Measurements from ENCODE around the gene SEPTIN10. TPM values are rescaled to one million over a fixed set of nuclear protein-coding genes. Genes with fewer than 3 reads are reported as not detected.

Gene SEPTIN10
- total and polyA plus RNA-seq, 9 donors = 48.9 to 93.8 (median 74.8) TPM

DNA sequence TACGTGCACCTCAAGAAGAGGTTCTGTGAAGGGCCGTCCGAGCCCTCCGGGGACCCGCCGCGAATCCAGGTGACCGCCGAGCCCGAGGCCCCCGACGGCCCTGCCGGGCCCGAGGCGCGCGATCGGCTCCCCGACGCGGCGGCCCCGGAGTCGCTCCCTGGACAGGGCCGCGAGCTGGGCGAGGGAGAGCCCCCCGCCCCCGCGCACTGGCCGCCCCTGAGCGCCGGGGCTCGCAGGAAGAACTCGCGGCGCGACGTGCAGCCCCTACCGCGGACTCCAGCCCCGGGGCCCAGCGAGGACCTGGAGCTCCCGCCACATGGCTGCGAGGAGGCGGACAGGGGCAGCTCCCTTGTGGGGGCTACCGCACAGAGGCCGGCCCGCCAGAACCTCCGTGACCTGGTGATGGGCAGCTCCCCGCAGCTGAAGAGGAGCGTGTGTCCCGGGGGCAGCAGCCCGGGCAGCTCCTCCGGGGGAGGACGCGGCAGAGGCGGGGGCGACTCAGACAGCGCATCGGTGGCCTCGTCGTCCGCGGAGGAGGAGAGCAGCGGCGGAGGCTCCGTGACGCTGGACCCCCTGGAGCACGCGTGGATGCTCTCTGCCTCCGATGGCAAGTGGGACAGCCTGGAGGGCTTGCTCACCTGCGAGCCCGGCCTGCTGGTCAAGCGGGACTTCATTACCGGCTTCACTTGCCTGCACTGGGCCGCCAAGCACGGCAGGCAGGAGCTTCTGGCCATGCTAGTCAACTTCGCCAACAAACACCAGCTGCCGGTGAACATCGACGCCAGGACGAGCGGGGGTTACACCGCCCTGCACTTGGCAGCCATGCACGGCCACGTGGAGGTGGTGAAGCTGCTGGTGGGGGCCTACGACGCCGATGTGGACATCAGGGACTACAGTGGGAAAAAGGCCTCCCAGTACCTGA is 1.2 kb upstream of the SEPTIN10 start:
- peak overlapping the region; percentile 85 for H3K4me3 ChIP-seq
- WGBS, 3 donors = 7 to 14% (median 12%) methylated on average over 43 to 90 of the region's 90 CpGs
- H3K4me1 ChIP-seq (ENCODE audit: insufficient read depth) = peaks cover 16% of the 10 kb centered on the region
- no peak for TF ChIP-seq EP300 (IDR thresholded peaks at IDR 0.05)
- TF ChIP-seq, protein P1, sequence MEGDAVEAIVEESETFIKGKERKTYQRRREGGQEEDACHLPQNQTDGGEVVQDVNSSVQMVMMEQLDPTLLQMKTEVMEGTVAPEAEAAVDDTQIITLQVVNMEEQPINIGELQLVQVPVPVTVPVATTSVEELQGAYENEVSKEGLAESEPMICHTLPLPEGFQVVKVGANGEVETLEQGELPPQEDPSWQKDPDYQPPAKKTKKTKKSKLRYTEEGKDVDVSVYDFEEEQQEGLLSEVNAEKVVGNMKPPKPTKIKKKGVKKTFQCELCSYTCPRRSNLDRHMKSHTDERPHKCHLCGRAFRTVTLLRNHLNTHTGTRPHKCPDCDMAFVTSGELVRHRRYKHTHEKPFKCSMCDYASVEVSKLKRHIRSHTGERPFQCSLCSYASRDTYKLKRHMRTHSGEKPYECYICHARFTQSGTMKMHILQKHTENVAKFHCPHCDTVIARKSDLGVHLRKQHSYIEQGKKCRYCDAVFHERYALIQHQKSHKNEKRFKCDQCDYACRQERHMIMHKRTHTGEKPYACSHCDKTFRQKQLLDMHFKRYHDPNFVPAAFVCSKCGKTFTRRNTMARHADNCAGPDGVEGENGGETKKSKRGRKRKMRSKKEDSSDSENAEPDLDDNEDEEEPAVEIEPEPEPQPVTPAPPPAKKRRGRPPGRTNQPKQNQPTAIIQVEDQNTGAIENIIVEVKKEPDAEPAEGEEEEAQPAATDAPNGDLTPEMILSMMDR (IDR thresholded peaks at IDR 0.05) = no peak
- no peak for TF ChIP-seq POLR2A (IDR thresholded peaks at IDR 0.05)
- H3K27ac ChIP-seq = peak overlapping the region in 1 of 2 donors; percentile 98
- intact Hi-C loops (cut with DNase I) = loop anchor here in 2 of 4 donors (10.0 kb wide), 1 partner anchor 80 kb away; no protein-coding TSS in a partner anchor
- H3K36me3 ChIP-seq = no peaks in the 10 kb centered on the region
- DNase-seq = peak; percentile 27 to 61 (median 56)
- no peaks in the 10 kb centered on the region for H3K9me3 ChIP-seq
- H3K27me3 ChIP-seq = no peaks in the 10 kb centered on the region

DNA sequence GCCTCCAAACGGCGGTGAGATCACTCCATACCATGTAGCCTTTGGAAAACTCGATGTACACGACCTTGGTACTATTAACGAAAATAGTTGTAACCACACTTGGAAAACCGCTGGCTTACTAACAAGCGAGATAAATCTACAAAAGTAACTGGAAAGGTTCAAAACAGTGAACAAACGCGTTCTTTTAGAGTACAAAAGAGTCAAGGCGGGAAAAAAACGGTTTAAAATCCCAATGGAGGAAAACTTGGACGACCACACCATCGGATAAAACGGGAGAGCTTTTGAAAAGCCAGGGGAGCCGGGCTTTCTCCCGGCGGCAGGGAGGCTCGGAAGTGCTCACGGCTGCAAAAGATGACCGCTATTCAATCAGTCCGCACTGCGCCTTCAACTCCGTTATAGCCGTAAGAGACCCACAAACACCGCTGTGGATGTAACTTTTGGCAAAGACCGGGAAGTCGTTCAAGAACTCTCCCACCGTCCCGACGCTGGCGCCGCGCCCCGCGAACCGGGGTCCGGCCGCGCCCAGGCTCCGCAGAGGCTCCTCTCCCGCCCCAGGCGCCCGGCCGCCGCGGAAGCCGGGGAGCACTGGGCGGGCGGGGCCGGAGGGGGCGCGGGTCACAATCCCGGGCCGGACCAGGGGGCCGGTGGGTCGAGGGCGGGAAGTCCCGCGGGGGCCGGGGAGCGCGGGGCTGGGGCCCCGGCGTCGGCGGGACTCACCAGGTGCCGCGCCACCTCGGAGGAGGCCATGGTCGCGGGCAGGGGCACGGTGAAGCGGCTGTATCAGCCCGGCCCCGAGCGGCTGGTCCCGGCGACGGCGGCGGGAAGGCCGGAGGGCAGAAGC is 465 bp downstream of the SEPTIN10 start:
- H3K36me3 ChIP-seq = no peaks in the 10 kb centered on the region
- intact Hi-C loops (cut with DNase I) = loop anchor here in 2 of 4 donors (10.0 kb wide), 1 partner anchor 82 kb away; no protein-coding TSS in a partner anchor
- peaks cover 18% of the 10 kb centered on the region for H3K4me1 ChIP-seq (ENCODE audit: insufficient read depth)
- peak overlapping the region; percentile 85 for H3K4me3 ChIP-seq
- no peaks in the 10 kb centered on the region for H3K9me3 ChIP-seq
- TF ChIP-seq EP300 (IDR thresholded peaks at IDR 0.05) (no peak), POLR2A (IDR thresholded peaks at IDR 0.05) (no peak)
- TF ChIP-seq, protein P1 (IDR thresholded peaks at IDR 0.05) = no peak
- WGBS, 3 donors = 1% methylated on average over 31 to 82 of the region's 82 CpGs
- DNase-seq = peak; percentile 63 to 83 (median 80)
- peak overlapping the region; percentile 98 to 99 for H3K27ac ChIP-seq
- H3K27me3 ChIP-seq = no peaks in the 10 kb centered on the region

DNA sequence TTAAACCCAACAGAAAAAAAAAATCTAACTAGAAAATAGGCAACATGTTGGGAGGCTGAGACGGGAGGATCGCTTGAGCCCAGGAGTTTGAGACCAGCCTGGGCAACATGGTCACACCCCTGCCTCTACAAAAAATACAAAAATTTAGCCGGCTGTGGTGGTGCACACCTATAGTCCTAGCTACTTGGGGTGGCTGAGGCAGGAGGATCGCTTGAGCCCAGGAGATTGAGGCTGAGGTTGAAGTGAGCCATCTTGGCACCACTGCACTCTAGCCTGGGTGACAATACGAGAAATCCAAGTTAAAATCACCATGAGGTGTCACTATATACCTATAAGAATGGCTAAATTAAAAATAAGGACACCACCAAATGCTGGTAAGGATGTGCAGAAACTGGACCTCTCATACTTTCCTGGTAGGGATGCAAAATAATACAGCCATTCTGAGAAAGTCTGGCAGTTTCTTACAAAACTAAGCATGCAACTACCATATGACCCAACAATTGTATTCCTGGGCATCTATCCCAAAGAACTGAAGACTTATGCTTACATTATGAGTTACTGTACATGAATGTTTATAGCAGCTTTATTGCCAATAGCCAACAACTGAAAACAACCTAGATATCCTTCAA is 2.2 kb downstream of the SEPTIN10 start:
- no peak for TF ChIP-seq EP300 (IDR thresholded peaks at IDR 0.05)
- TF ChIP-seq POLR2A (IDR thresholded peaks at IDR 0.05) = no peak
- Histone ChIP-seq H3K27me3 (no peaks in the 10 kb centered on the region), H3K4me3 (no peak overlapping the region), H3K4me1 (ENCODE audit: insufficient read depth) (peaks cover 18% of the 10 kb centered on the region), H3K9me3 (no peaks in the 10 kb centered on the region), H3K27ac (no peak overlapping the region), H3K36me3 (no peaks in the 10 kb centered on the region)
- intact Hi-C loops (cut with DNase I) = loop anchor here in 2 of 4 donors (10.0 kb wide), 1 partner anchor 83 kb away; no protein-coding TSS in a partner anchor
- DNase-seq = no peak
- WGBS, 3 donors = 87 to 90% (median 90%) methylated on average over 5 of the region's 5 CpGs

DNA sequence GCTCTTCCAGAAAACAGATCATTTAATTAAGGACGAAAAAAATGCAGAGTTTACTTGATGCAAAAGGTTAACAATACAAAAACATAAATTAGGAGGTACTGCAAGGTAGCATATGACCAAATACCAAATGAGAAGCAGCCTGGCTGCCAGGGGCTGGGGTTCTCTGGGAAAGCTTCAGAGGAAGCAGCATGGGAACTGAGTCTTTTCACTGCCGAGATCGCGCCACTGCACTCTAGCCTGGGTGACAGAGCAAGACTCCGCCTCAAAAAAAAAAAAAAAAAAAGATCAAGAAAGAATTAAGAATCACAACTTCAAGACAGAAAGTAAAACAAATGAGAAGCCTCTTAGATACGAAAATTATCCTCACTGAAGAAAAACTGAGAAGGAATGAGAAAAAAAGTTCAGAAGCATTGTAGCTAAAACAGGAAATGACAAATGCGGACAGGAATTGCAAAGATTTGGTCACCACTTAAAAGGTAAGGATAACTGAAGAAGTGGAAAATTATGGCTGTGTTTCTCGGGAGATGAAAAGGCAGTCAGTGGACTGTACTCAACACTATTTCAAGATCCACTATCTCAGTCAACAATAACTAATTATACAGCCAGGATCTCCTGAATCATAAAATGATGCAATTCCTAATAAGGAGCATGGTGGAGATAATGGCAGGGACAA is 4.3 kb downstream of the SEPTIN10 start:
- Histone ChIP-seq H3K4me3 (no peak overlapping the region), H3K27me3 (no peaks in the 10 kb centered on the region), H3K36me3 (no peaks in the 10 kb centered on the region), H3K27ac (no peak overlapping the region), H3K4me1 (ENCODE audit: insufficient read depth) (peaks cover 10% of the 10 kb centered on the region), H3K9me3 (no peaks in the 10 kb centered on the region)
- WGBS, 3 donors = 51 to 60% (median 58%) methylated on average over 8 of the region's 8 CpGs
- intact Hi-C loops (cut with DNase I) = loop anchor here in 2 of 4 donors (5.0 to 10.0 kb wide), 2 partner anchors 85 to 287 kb away; no protein-coding TSS in a partner anchor
- DNase-seq = no peak
- TF ChIP-seq, protein P1 (IDR thresholded peaks at IDR 0.05) = no peak
- TF ChIP-seq EP300 (IDR thresholded peaks at IDR 0.05) = no peak
- no peak for TF ChIP-seq POLR2A (IDR thresholded peaks at IDR 0.05)

All from ovary (tissue), 9 donors.